HepG2 (cell line): Measurements from ENCODE around the gene RASGRP2. TPM values are rescaled to one million over a fixed set of nuclear protein-coding genes. Genes with fewer than 3 reads are reported as not detected.

Source experiments
- ATAC-seq: fragments of 200-7000 bp; cut with Tn5 transposase; 3 replicates; pipeline ENCODE4 v1.9.1; 2020; ENCODE audit warnings: mild to moderate bottlenecking, moderate library complexity
- BruUV-seq: library from RNA; stranded (reverse); fragments of 400-500 nt; replicated peaks from 2 replicates; lab custom pipeline; 2021; lab: Mats Ljungman, UMichigan
- CTCF ChIA-PET: fragments of 300-600 bp; formaldehyde crosslinking; extraction: SDS; loops from one replicate; lab custom pipeline; 2021; ENCODE audit warnings: low total read pairs, inconsistent platforms, low intra/inter-chr PET ratio; lab: Yijun Ruan, JAX
- POLR2A ChIA-PET: fragments of 350-600 bp; sonication (Branson Sonifier 250); formaldehyde crosslinking; loops from one replicate; lab custom pipeline; 2020; ENCODE audit warnings: antibody characterized with exemption, inconsistent platforms; lab: Yijun Ruan, JAX
- DNase-seq: peaks from one replicate; pipeline ENCODE4 v3.0.0-alpha.2; 2015; ENCODE audit warnings: low spot score
- FAIRE-seq: peaks from 3 replicates; lab custom pipeline; 2011; peaks lifted over from hg19 to GRCh38; lab: Jason Lieb, UNC
- H2AFZ ChIP-seq: one replicate; pipeline ENCODE4 v1.6.1; 2011; ENCODE audit warnings: low read length, inconsistent platforms
- H3K27ac ChIP-seq: fragments of 300-600 bp; 3 replicates; pipeline ENCODE4 v1.8.0; 2011; ENCODE audit warnings: mixed run types, mild to moderate bottlenecking, mixed read lengths, low read length, inconsistent platforms; ENCODE audit not compliant: insufficient read depth; ENCODE audit errors: extremely low read length
- H3K27me3 ChIP-seq, 2 experiments: fragments of 200-600 bp in 1 of 2; 2 replicates in 1 of 2; 3 replicates in 1 of 2; pipeline versions ENCODE4 v1.6.0 to v1.8.0; 2011; ENCODE audit warnings: low read length in 2 of 2, mild to moderate bottlenecking in 2 of 2, moderate library complexity in 2 of 2, inconsistent platforms in 1 of 2; ENCODE audit not compliant: insufficient read depth in 2 of 2, control insufficient read depth in 1 of 2
- H3K36me3 ChIP-seq, 2 experiments: fragments of 200-600 bp in 1 of 2; replicated peaks in 1 of 2; 2 replicates in 1 of 2; 3 replicates in 1 of 2; pipeline versions ENCODE4 v1.5.1 to v1.8.0; 2011; ENCODE audit warnings: low read length in 2 of 2, inconsistent platforms in 1 of 2; ENCODE audit not compliant: insufficient read depth in 2 of 2, control insufficient read depth in 1 of 2
- H3K4me1 ChIP-seq: 2 replicates; pipeline ENCODE4 v1.5.1; 2012; ENCODE audit warnings: low read length, inconsistent platforms; ENCODE audit not compliant: insufficient read depth
- H3K4me2 ChIP-seq: 2 replicates; pipeline ENCODE4 v1.6.0; 2011; ENCODE audit warnings: low read depth, low read length, inconsistent platforms
- H3K4me3 ChIP-seq, 3 experiments: fragments of 200-600 bp in 1 of 3; sonication (generic), shearing (Covaris generic) in 1 of 3; replicated peaks in 1 of 3; 2 replicates each; pipeline ENCODE4 v1.5.1; 2011 to 2016; ENCODE audit warnings: low read length in 3 of 3, inconsistent platforms in 2 of 3, low read depth in 2 of 3, mild to moderate bottlenecking in 2 of 3, control low read depth in 1 of 3, mixed read lengths in 1 of 3; ENCODE audit not compliant: insufficient read depth in 1 of 3
- H3K79me2 ChIP-seq: one replicate; pipeline ENCODE4 v1.6.1; 2011; ENCODE audit warnings: low read length, inconsistent platforms; ENCODE audit not compliant: insufficient read depth
- H3K9ac ChIP-seq: 2 replicates; pipeline ENCODE4 v1.6.0; 2011; ENCODE audit warnings: mild to moderate bottlenecking, low read depth, low read length, inconsistent platforms; ENCODE audit not compliant: insufficient read depth
- H3K9me3 ChIP-seq: 2 replicates; pipeline ENCODE4 v1.5.1; 2012; ENCODE audit warnings: mild to moderate bottlenecking, low read length
- H4K20me1 ChIP-seq: 2 replicates; pipeline ENCODE4 v1.6.0; 2011; ENCODE audit warnings: inconsistent platforms, mild to moderate bottlenecking, low read length, moderate library complexity; ENCODE audit not compliant: insufficient read depth
- HNF4A ChIP-seq: sonication (generic); formaldehyde crosslinking; IDR thresholded peaks from 2 replicates; pipeline ENCODE4 v1.4.0; 2020; ENCODE audit warnings: missing genetic modification reagents
- PHF21A ChIP-seq: sonication (generic); formaldehyde crosslinking; IDR thresholded peaks from 2 replicates; pipeline ENCODE4 v1.5.0; 2020; ENCODE audit warnings: mild to moderate bottlenecking, missing genetic modification reagents
- ZNF136 ChIP-seq: sonication (generic); formaldehyde crosslinking; IDR thresholded peaks from 2 replicates; pipeline ENCODE4 v1.8.1; 2022; ENCODE audit warnings: low read depth, mild to moderate bottlenecking, moderate library complexity, missing genetic modification reagents
- ZNF230 ChIP-seq: sonication (generic); formaldehyde crosslinking; IDR thresholded peaks from 2 replicates; pipeline ENCODE4 v1.4.0; 2020; ENCODE audit warnings: mild to moderate bottlenecking, missing genetic modification reagents
- ZNF816 ChIP-seq: sonication (generic); formaldehyde crosslinking; IDR thresholded peaks from 2 replicates; pipeline ENCODE4 v1.8.0; 2022; ENCODE audit warnings: missing genetic modification reagents, mild to moderate bottlenecking, borderline replicate concordance
- ZNF883 ChIP-seq: sonication (generic); formaldehyde crosslinking; IDR thresholded peaks from 2 replicates; pipeline ENCODE4 v1.5.1; 2020; ENCODE audit warnings: mild to moderate bottlenecking, missing genetic modification reagents; ENCODE audit errors: not compliant biosample characterization
- WGBS: methylation state at CpG from one replicate; pipeline ENCODE4 v1.1.6; 2017; ENCODE audit warnings: low lambda C conversion rate; 5-methylcytosine and 5-hydroxymethylcytosine counted together
- in situ Hi-C: cut with HindIII; loops from 2 replicates; pipeline ENCODE4 v1.10.0; 2017; ENCODE audit warnings: low pct_unique_long_range_greater_than_20kb; ENCODE audit not compliant: extremely low pct_ligation_motif_present
- intact Hi-C: fragments of 100-400 bp; cut with micrococcal nuclease; formaldehyde crosslinking; loops from one replicate; pipeline ENCODE4 v1.10.0; 2022; ENCODE audit not compliant: unreplicated experiment
- polyA plus RNA-seq, 8 experiments: library from polyadenylated mRNA; depleted of rRNA in 3 of 8; stranded (reverse) in 7 of 8; unstranded in 1 of 8; fragments of >200 nt; fragmentation: Illumina TruSeq in 4 of 8; extraction: Trizol in 4 of 8; gene quantifications; 2 replicates each; pipeline versions ENCODE4 v1.2.1 to v1.2.3, GENCODE V29; 2011 to 2016; ENCODE audit warnings: low read depth in 4 of 8, missing spikeins in 1 of 8, mixed read lengths in 1 of 8; ENCODE audit not compliant: insufficient read depth in 1 of 8
- total RNA-seq, 5 experiments: library from RNA; depleted of rRNA; stranded (reverse); fragments of >200 nt; fragmentation: Illumina TruSeq; extraction: Trizol; gene quantifications; 2 replicates each; pipeline ENCODE4 v1.2.3, GENCODE V29; 2016; ENCODE audit warnings: low read depth in 1 of 5
- TF ChIP-seq, protein P1 (sequence below): sonication (generic); formaldehyde crosslinking; IDR thresholded peaks from 2 replicates; pipeline ENCODE4 v1.5.1; 2020; ENCODE audit warnings: mild to moderate bottlenecking, missing genetic modification reagents, borderline replicate concordance
- TF ChIP-seq, protein P2 (sequence below), 2 experiments: fragments of 450-650 bp in 1 of 2; sonication (generic) in 1 of 2; formaldehyde crosslinking; IDR thresholded peaks; 2 replicates each; pipeline versions ENCODE4 v1.5.0 to v1.8.0; 2020 to 2022; ENCODE audit warnings: mild to moderate bottlenecking in 1 of 2, missing genetic modification reagents in 1 of 2
- TF ChIP-seq, protein P3 (sequence below): sonication (generic); IDR thresholded peaks from 2 replicates; pipeline ENCODE4 v1.6.1; 2016; ENCODE audit warnings: low read depth, borderline replicate concordance
- TF ChIP-seq, protein P4 (sequence below): sonication (generic); formaldehyde crosslinking; IDR thresholded peaks from 2 replicates; pipeline ENCODE4 v1.4.0; 2020; ENCODE audit warnings: missing genetic modification reagents
- TF ChIP-seq, protein P5 (sequence below): sonication (generic); formaldehyde crosslinking; IDR thresholded peaks from 2 replicates; pipeline ENCODE4 v1.5.0; 2020; ENCODE audit warnings: missing genetic modification reagents

Gene RASGRP2
- total and polyA plus RNA-seq, 2 of the 13 experiments (the other 11 are each of a cell fraction or from before 2014, with no cell fraction given) = 0.61 TPM; not detected in 1

DNA sequence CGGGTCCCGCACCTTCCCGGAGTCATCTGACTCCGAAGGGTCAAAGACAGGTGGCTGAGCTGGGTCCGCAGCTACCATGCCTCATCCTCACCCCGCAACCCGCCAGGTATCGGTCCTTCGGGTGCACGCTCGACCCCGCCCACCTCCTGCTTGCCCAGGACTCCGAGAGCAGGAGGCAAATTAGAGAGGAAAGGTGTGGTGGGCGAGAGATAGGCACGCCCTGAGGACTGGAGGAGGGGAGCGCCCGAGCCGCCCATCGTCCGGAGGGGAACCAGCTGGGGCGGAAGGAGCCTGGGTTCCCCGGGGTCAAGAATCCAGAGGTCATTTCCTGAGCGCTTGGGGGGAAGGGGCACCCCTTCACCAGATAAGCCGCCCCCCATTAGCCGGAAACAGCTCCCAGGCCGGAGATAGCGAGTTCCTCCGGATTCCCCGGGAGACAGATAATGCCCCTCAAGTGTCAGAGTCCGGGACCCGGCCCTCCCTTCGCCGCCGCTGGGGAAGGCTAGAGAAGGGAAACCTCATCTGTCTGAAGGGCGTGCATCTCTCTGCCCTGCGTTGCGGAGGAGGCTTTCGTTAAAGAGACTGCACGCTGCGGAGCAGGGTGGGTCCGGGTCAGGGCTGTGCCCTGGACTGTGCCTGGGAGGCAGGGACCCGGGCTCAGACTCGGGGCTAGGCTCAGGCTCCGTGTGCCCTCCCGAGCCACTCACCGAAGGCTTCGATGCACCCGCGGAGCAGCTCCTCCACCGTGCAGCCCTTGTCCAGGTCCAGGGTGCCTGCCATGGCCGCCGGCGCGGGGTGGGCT is 1.7 kb downstream of the RASGRP2 start:
- in situ Hi-C loops = no loop called here
- Histone ChIP-seq H2AFZ (no peak overlapping the region), H3K4me1 (peaks cover 34% of the 10 kb centered on the region), H3K9ac (no peak overlapping the region), H3K36me3 (no peaks in the 10 kb centered on the region)
- TF ChIP-seq, protein P1, sequence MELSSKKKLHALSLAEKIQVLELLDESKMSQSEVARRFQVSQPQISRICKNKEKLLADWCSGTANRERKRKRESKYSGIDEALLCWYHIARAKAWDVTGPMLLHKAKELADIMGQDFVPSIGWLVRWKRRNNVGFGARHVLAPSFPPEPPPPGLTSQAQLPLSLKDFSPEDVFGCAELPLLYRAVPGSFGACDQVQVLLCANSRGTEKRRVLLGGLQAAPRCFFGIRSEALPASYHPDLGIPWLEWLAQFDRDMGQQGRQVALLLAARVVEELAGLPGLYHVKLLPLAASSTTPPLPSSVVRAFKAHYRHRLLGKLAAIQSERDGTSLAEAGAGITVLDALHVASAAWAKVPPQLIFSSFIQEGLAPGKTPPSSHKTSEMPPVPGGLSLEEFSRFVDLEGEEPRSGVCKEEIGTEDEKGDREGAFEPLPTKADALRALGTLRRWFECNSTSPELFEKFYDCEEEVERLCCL = no peak
- TF ChIP-seq, protein P2, sequence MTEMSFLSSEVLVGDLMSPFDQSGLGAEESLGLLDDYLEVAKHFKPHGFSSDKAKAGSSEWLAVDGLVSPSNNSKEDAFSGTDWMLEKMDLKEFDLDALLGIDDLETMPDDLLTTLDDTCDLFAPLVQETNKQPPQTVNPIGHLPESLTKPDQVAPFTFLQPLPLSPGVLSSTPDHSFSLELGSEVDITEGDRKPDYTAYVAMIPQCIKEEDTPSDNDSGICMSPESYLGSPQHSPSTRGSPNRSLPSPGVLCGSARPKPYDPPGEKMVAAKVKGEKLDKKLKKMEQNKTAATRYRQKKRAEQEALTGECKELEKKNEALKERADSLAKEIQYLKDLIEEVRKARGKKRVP (CRISPR knock-in tag; IDR thresholded peaks at IDR 0.05) = no peak
- TF ChIP-seq, protein P3, sequence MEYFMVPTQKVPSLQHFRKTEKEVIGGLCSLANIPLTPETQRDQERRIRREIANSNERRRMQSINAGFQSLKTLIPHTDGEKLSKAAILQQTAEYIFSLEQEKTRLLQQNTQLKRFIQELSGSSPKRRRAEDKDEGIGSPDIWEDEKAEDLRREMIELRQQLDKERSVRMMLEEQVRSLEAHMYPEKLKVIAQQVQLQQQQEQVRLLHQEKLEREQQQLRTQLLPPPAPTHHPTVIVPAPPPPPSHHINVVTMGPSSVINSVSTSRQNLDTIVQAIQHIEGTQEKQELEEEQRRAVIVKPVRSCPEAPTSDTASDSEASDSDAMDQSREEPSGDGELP = 0 out of 2 replicates have a peak, but pooled peaks have one; percentile 10
- TF ChIP-seq ZNF816 (CRISPR knock-in tag) = 0 out of 2 replicates have a peak, but pooled peaks have one; percentile 34
- TF ChIP-seq, protein P4, sequence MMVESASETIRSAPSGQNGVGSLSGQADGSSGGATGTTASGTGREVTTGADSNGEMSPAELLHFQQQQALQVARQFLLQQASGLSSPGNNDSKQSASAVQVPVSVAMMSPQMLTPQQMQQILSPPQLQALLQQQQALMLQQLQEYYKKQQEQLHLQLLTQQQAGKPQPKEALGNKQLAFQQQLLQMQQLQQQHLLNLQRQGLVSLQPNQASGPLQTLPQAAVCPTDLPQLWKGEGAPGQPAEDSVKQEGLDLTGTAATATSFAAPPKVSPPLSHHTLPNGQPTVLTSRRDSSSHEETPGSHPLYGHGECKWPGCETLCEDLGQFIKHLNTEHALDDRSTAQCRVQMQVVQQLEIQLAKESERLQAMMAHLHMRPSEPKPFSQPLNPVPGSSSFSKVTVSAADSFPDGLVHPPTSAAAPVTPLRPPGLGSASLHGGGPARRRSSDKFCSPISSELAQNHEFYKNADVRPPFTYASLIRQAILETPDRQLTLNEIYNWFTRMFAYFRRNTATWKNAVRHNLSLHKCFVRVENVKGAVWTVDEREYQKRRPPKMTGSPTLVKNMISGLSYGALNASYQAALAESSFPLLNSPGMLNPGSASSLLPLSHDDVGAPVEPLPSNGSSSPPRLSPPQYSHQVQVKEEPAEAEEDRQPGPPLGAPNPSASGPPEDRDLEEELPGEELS (CRISPR knock-in tag) = 0 out of 2 replicates have a peak, but pooled peaks have one; percentile 7
- TF ChIP-seq HNF4A = 0 out of 2 replicates have a peak, but pooled peaks have one; percentile 9
- 0 out of 2 replicates have a peak, but pooled peaks have one; percentile 18 for TF ChIP-seq PHF21A (CRISPR knock-in tag)
- peak; percentile 25 for TF ChIP-seq ZNF883 (CRISPR knock-in tag)
- 0 out of 2 replicates have a peak, but pooled peaks have one; percentile 30 for TF ChIP-seq ZNF230 (CRISPR knock-in tag)
- TF ChIP-seq, protein P5, sequence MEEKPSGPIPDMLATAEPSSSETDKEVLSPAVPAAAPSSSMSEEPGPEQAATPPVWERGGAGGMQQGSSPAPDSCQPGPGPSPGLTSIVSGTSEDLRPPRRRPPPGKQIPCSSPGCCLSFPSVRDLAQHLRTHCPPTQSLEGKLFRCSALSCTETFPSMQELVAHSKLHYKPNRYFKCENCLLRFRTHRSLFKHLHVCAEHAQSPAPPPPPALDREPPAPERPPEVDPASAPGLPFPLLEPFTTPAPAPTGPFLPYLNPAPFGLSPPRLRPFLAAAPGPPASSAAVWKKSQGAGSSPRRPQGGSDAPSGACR = 0 out of 2 replicates have a peak, but pooled peaks have one; percentile 50
- no peak for TF ChIP-seq ZNF136 (CRISPR knock-in tag)
- TF ChIP-seq, all 625 proteins: peak for 8
- Histone ChIP-seq H3K4me2 (peak overlapping the region; percentile 82), H3K79me2 (no peaks in the 10 kb centered on the region), H3K27ac (no peak overlapping the region), H3K4me3 (peak overlapping the region; percentile 43 to 74 (median 59)), H3K27me3 (peaks cover 14 to 76% of the 10 kb centered on the region in 2 experiments), H3K9me3 (no peaks in the 10 kb centered on the region), H4K20me1 (0 out of 2 replicates have a peak, but pooled peaks cover 3% of the 10 kb centered on the region)
- BruUV-seq = no TSS peak
- 21% methylated on average over 24 of the region's 54 CpGs for WGBS
- POLR2A ChIA-PET = no interaction called here
- peak; percentile 29 for ATAC-seq
- intact Hi-C loops = no loop called here
- no peak for DNase-seq
- CTCF ChIA-PET = interaction anchor here (2.8 kb wide), 1 partner anchor 54 kb away, joined by 23 read pairs; no protein-coding TSS in a partner anchor
- FAIRE-seq = no peak
